Activated CD8-positive, alpha-beta T cell treated with anti-CD3 and anti-CD28 coated beads, Interleukin-2, amount 10 ng/mL, durations not matched to agents 7 days and 5 days (primary cell): Measurements from ENCODE around the gene NKX6-1. TPM values are rescaled to one million over a fixed set of nuclear protein-coding genes. Genes with fewer than 3 reads are reported as not detected.

Experiments
- ATAC-seq: fragments of 150-1000 bp; cut with Tn5 transposase; one replicate; pipeline ENCODE4 v1.10.0; 2021; ENCODE audit warnings: moderate library complexity
- CTCF ChIA-PET: fragments of 350-600 bp; sonication (Branson Sonifier 250); formaldehyde crosslinking; loops from one replicate; lab custom pipeline; 2021; ENCODE audit warnings: antibody characterized with exemption; lab: Charles Lee
- POLR2A ChIA-PET: fragments of 350-600 bp; sonication (Branson Sonifier 250); formaldehyde crosslinking; loops from one replicate; lab custom pipeline; 2021; ENCODE audit warnings: antibody characterized with exemption; lab: Charles Lee
- DNase-seq: peaks from one replicate; pipeline ENCODE4 v3.0.0-alpha.2; 2020
- H3K27ac Mint-ChIP-seq: one replicate; pipeline ENCODE4 v1.8.0; 2021; ENCODE audit warnings: mild to moderate bottlenecking, mixed read lengths
- H3K27me3 Mint-ChIP-seq: one replicate; pipeline ENCODE4 v1.8.0; 2021; ENCODE audit warnings: low read depth, mixed read lengths
- H3K36me3 Mint-ChIP-seq: one replicate; pipeline ENCODE4 v1.8.0; 2021; ENCODE audit warnings: low read depth, mixed read lengths
- H3K4me1 Mint-ChIP-seq: one replicate; pipeline ENCODE4 v1.8.0; 2021; ENCODE audit warnings: low read depth, mixed read lengths
- H3K4me3 Mint-ChIP-seq: one replicate; pipeline ENCODE4 v1.8.0; 2021; ENCODE audit warnings: mild to moderate bottlenecking, mixed read lengths
- H3K9me3 Mint-ChIP-seq: one replicate; pipeline ENCODE4 v1.8.0; 2022; ENCODE audit warnings: mixed read lengths; ENCODE audit not compliant: insufficient read depth
- total RNA-seq, 2 experiments: library from RNA; stranded (reverse); gene quantifications; one replicate each; pipeline ENCODE4 v1.2.3, GENCODE V29; 2021

The NKX6-1 gene
- total RNA-seq, 2 experiments from 2014 or later: not detected

- ChIA-PET CTCF (no interaction called here), POLR2A (no interaction called here)
- peaks cover 5% of the 10 kb centered on the region for H3K4me1 Mint-ChIP-seq
- H3K27me3 Mint-ChIP-seq: peaks cover 71% of the 10 kb centered on the region
- H3K9me3 Mint-ChIP-seq: peaks cover 5% of the 10 kb centered on the region
- no peak for DNase-seq
- no peak overlapping the region for H3K4me3 Mint-ChIP-seq
- peaks cover 8% of the 10 kb centered on the region for H3K36me3 Mint-ChIP-seq
- no peak for ATAC-seq
- H3K27ac Mint-ChIP-seq: no peak overlapping the region
These were observed 8.4 kb downstream of the NKX6-1 start for GRCh38 chr4:84490663-84491062.

- DNase-seq (no peak), ATAC-seq (no peak)
- ChIA-PET POLR2A (no interaction called here), CTCF (no interaction called here)
- Mint-ChIP-seq H3K4me1 (peaks cover 15% of the 10 kb centered on the region), H3K4me3 (no peak overlapping the region), H3K27me3 (peaks cover 74% of the 10 kb centered on the region), H3K36me3 (peaks cover 3% of the 10 kb centered on the region), H3K27ac (no peak overlapping the region), H3K9me3 (peaks cover 3% of the 10 kb centered on the region)
These were observed 14.9 kb downstream of the NKX6-1 start for GRCh38 chr4:84484236-84484635.

GRCh38 chr4:84483688-84484087 lies 15.4 kb downstream of the NKX6-1 start:
- CTCF ChIA-PET: no interaction called here
- POLR2A ChIA-PET: no interaction called here
- Mint-ChIP-seq H3K4me1 (peaks cover 15% of the 10 kb centered on the region), H3K9me3 (peaks cover 3% of the 10 kb centered on the region), H3K27me3 (peaks cover 76% of the 10 kb centered on the region), H3K27ac (peak overlapping the region; percentile 37), H3K36me3 (peaks cover 3% of the 10 kb centered on the region), H3K4me3 (no peak overlapping the region)
- ATAC-seq (no peak), DNase-seq (no peak)

- ATAC-seq (no peak), DNase-seq (no peak)
- Mint-ChIP-seq H3K36me3 (peaks cover 3% of the 10 kb centered on the region), H3K4me1 (peaks cover 15% of the 10 kb centered on the region), H3K4me3 (no peak overlapping the region), H3K9me3 (peaks cover 3% of the 10 kb centered on the region), H3K27ac (no peak overlapping the region), H3K27me3 (peaks cover 75% of the 10 kb centered on the region)
- POLR2A ChIA-PET: no interaction called here
- CTCF ChIA-PET: interaction anchor here (1.1 kb wide), 1 partner anchor 19 kb away, joined by 3 read pairs; no protein-coding TSS in a partner anchor
These were observed 16.2 kb downstream of the NKX6-1 start for GRCh38 chr4:84482564-84483563.

- ChIA-PET CTCF (interaction anchor here (1.1 kb wide), 1 partner anchor 18 kb away, joined by 3 read pairs; no protein-coding TSS in a partner anchor), POLR2A (no interaction called here)
- Mint-ChIP-seq H3K27ac (no peak overlapping the region), H3K9me3 (peaks cover 3% of the 10 kb centered on the region), H3K36me3 (peaks cover 3% of the 10 kb centered on the region), H3K4me3 (no peak overlapping the region), H3K27me3 (peaks cover 72% of the 10 kb centered on the region), H3K4me1 (peaks cover 15% of the 10 kb centered on the region)
- ATAC-seq: no peak
- DNase-seq: no peak
These were observed 17.2 kb downstream of the NKX6-1 start for GRCh38 chr4:84481860-84482245.

- Mint-ChIP-seq H3K4me3 (no peak overlapping the region), H3K36me3 (peaks cover 3% of the 10 kb centered on the region), H3K4me1 (peaks cover 15% of the 10 kb centered on the region), H3K27ac (no peak overlapping the region), H3K9me3 (peaks cover 3% of the 10 kb centered on the region), H3K27me3 (peaks cover 67% of the 10 kb centered on the region)
- POLR2A ChIA-PET: no interaction called here
- DNase-seq: no peak
- CTCF ChIA-PET: no interaction called here
- no peak for ATAC-seq
These were observed 17.8 kb downstream of the NKX6-1 start for GRCh38 chr4:84481077-84481859.

GRCh38 chr4:84480082-84480481 lies 19.0 kb downstream of the NKX6-1 start:
- H3K27ac Mint-ChIP-seq: no peak overlapping the region
- peaks cover 15% of the 10 kb centered on the region for H3K4me1 Mint-ChIP-seq
- CTCF ChIA-PET: no interaction called here
- DNase-seq: no peak
- peaks cover 3% of the 10 kb centered on the region for H3K9me3 Mint-ChIP-seq
- POLR2A ChIA-PET: no interaction called here
- H3K27me3 Mint-ChIP-seq: peaks cover 56% of the 10 kb centered on the region
- ATAC-seq: no peak
- no peak overlapping the region for H3K4me3 Mint-ChIP-seq
- peaks cover 3% of the 10 kb centered on the region for H3K36me3 Mint-ChIP-seq

GRCh38 chr4:84479663-84480062 lies 19.4 kb downstream of the NKX6-1 start:
- no peak for DNase-seq
- H3K36me3 Mint-ChIP-seq: peaks cover 3% of the 10 kb centered on the region
- no peak overlapping the region for H3K27ac Mint-ChIP-seq
- ChIA-PET POLR2A (no interaction called here), CTCF (no interaction called here)
- no peak for ATAC-seq
- H3K4me3 Mint-ChIP-seq: no peak overlapping the region
- peaks cover 15% of the 10 kb centered on the region for H3K4me1 Mint-ChIP-seq
- peaks cover 54% of the 10 kb centered on the region for H3K27me3 Mint-ChIP-seq
- peaks cover 3% of the 10 kb centered on the region for H3K9me3 Mint-ChIP-seq

- DNase-seq (no peak), ATAC-seq (no peak)
- ChIA-PET CTCF (no interaction called here), POLR2A (no interaction called here)
- peaks cover 3% of the 10 kb centered on the region for H3K9me3 Mint-ChIP-seq
- H3K4me3 Mint-ChIP-seq: no peak overlapping the region
- peaks cover 3% of the 10 kb centered on the region for H3K36me3 Mint-ChIP-seq
- H3K27ac Mint-ChIP-seq: no peak overlapping the region
- peaks cover 41% of the 10 kb centered on the region for H3K27me3 Mint-ChIP-seq
- H3K4me1 Mint-ChIP-seq: peaks cover 15% of the 10 kb centered on the region
These were observed 21.4 kb downstream of the NKX6-1 start for GRCh38 chr4:84477738-84478137.

- Mint-ChIP-seq H3K4me1 (no peaks in the 10 kb centered on the region), H3K27me3 (peaks cover 10% of the 10 kb centered on the region), H3K4me3 (no peak overlapping the region), H3K27ac (no peak overlapping the region), H3K9me3 (no peaks in the 10 kb centered on the region), H3K36me3 (no peaks in the 10 kb centered on the region)
- ATAC-seq: no peak
- ChIA-PET POLR2A (no interaction called here), CTCF (no interaction called here)
- DNase-seq: no peak
These were observed 25.0 kb downstream of the NKX6-1 start for GRCh38 chr4:84474107-84474506.

- H3K9me3 Mint-ChIP-seq: no peaks in the 10 kb centered on the region
- ChIA-PET CTCF (no interaction called here), POLR2A (no interaction called here)
- H3K27me3 Mint-ChIP-seq: no peaks in the 10 kb centered on the region
- H3K27ac Mint-ChIP-seq: no peak overlapping the region
- no peak overlapping the region for H3K4me3 Mint-ChIP-seq
- DNase-seq: no peak
- no peaks in the 10 kb centered on the region for H3K36me3 Mint-ChIP-seq
- H3K4me1 Mint-ChIP-seq: no peaks in the 10 kb centered on the region
- ATAC-seq: no peak
These were observed 26.9 kb downstream of the NKX6-1 start for GRCh38 chr4:84472154-84472553.
